K562 (cell line): ENCODE data around the gene LIN9. TPM values are rescaled to one million over a fixed set of nuclear protein-coding genes. Genes with fewer than 3 reads are reported as not detected.

ENCODE experiments used
- ATF7 ChIP-seq: fragments of 450-650 bp; IDR thresholded peaks from 2 replicates; pipeline ENCODE4 v1.7.1; 2014; ENCODE audit warnings: mild to moderate bottlenecking, moderate library complexity
- BDP1 ChIP-seq: IDR thresholded peaks from 3 replicates; pipeline ENCODE4 v1.6.1; 2011; ENCODE audit not compliant: insufficient read length, insufficient read depth
- ETS1 ChIP-seq: conservative IDR thresholded peaks from 2 replicates; pipeline ENCODE4 v1.6.1; 2011; ENCODE audit warnings: low read depth, mild to moderate bottlenecking, low read length; ENCODE audit not compliant: control insufficient read depth
- FOXP4 ChIP-seq: sonication (generic); formaldehyde crosslinking; IDR thresholded peaks from 2 replicates; pipeline ENCODE4 v1.8.0; 2022; ENCODE audit warnings: mild to moderate bottlenecking, missing genetic modification reagents, borderline replicate concordance
- GABPA ChIP-seq: fragments of 200-800 bp; sonication (Bioruptor generic); conservative IDR thresholded peaks from 2 replicates; pipeline ENCODE4 v1.6.1; 2016; ENCODE audit warnings: low read depth, missing genetic modification characterization, missing compliant biosample characterization
- GTF3C2 ChIP-seq: IDR thresholded peaks from 3 replicates; pipeline ENCODE4 v1.6.1; 2011; ENCODE audit warnings: borderline replicate concordance, mild to moderate bottlenecking, moderate library complexity; ENCODE audit not compliant: insufficient read length; ENCODE audit errors: extremely low read depth
- MITF ChIP-seq: IDR thresholded peaks from 2 replicates; pipeline ENCODE4 v1.6.1; 2014; ENCODE audit warnings: antibody characterized with exemption
- NR1H2 ChIP-seq: sonication (generic); formaldehyde crosslinking; IDR thresholded peaks from 2 replicates; pipeline ENCODE4 v1.4.0; 2020; ENCODE audit warnings: mild to moderate bottlenecking, missing genetic modification reagents
- NR3C1 ChIP-seq: sonication (generic); formaldehyde crosslinking; IDR thresholded peaks from 2 replicates; pipeline ENCODE4 v1.8.1; 2022; ENCODE audit warnings: missing genetic modification reagents
- NR4A1 ChIP-seq, 2 experiments: fragments of 250-450 bp in 1 of 2; fragments of 450-650 bp in 1 of 2; sonication (Bioruptor Pico) in 1 of 2; IDR thresholded peaks; 2 replicates each; pipeline versions ENCODE4 v1.4.0 to v1.6.1; 2016 to 2020; ENCODE audit warnings: mild to moderate bottlenecking in 2 of 2, missing compliant biosample characterization in 1 of 2, missing genetic modification characterization in 1 of 2, moderate library complexity in 1 of 2
- PML ChIP-seq: IDR thresholded peaks from 2 replicates; pipeline ENCODE4 v1.6.1; 2012; ENCODE audit warnings: low read length, inconsistent platforms
- POLR2G ChIP-seq: fragments of 200-400 bp; formaldehyde crosslinking; IDR thresholded peaks from 2 replicates; pipeline ENCODE4 v1.6.1; 2017; ENCODE audit warnings: low read depth, mild to moderate bottlenecking, antibody characterized with exemption, low read length, moderate library complexity
- PRPF4 ChIP-seq: fragments of 200-400 bp; formaldehyde crosslinking; IDR thresholded peaks from one replicate; pipeline ENCODE4 v1.6.1; 2017; ENCODE audit warnings: low read length, low read depth, mild to moderate bottlenecking; ENCODE audit not compliant: insufficient read depth, poor library complexity, severe bottlenecking
- RAD51 ChIP-seq: fragments of 450-650 bp; IDR thresholded peaks from 2 replicates; pipeline ENCODE4 v1.7.1; 2016; ENCODE audit warnings: low read depth, mild to moderate bottlenecking, borderline replicate concordance
- STAT5B ChIP-seq: fragments of 250-450 bp; sonication (Bioruptor Pico); IDR thresholded peaks from 2 replicates; pipeline ENCODE4 v1.8.0; 2021; ENCODE audit warnings: mild to moderate bottlenecking, inconsistent platforms
- TCF3 ChIP-seq: sonication (generic); formaldehyde crosslinking; IDR thresholded peaks from 2 replicates; pipeline ENCODE4 v1.4.0; 2020; ENCODE audit warnings: mild to moderate bottlenecking, missing genetic modification reagents
- TRIM24 ChIP-seq, 2 experiments: fragments of 450-650 bp; IDR thresholded peaks; 2 replicates each; pipeline ENCODE4 v1.6.1; 2016
- ZNF184 ChIP-seq: sonication (generic); formaldehyde crosslinking; IDR thresholded peaks from 2 replicates; pipeline ENCODE4 v1.5.0; 2020; ENCODE audit warnings: missing genetic modification reagents
- ZNF224 ChIP-seq: sonication (generic); formaldehyde crosslinking; IDR thresholded peaks from 2 replicates; pipeline ENCODE4 v1.8.0; 2022; ENCODE audit warnings: mild to moderate bottlenecking, missing genetic modification reagents
- polyA plus RNA-seq, 8 experiments: library from polyadenylated mRNA; depleted of rRNA in 4 of 8; stranded (reverse) in 5 of 8; unstranded in 3 of 8; fragments of >200 nt; fragmentation: Nextera tagmentation in 2 of 8; fragmentation: Illumina TruSeq in 1 of 8; extraction: Ambion mirVana in 2 of 8; extraction: Trizol in 1 of 8; gene quantifications; 2 replicates each; pipeline versions ENCODE4 v1.2.1 to v1.2.3, GENCODE V29; 2011 to 2014; ENCODE audit warnings: inconsistent platforms in 1 of 8, missing spikeins in 1 of 8
- total RNA-seq, 7 experiments: library from RNA; depleted of rRNA in 6 of 7; stranded (reverse); fragments of >200 nt in 6 of 7; fragmentation: Illumina TruSeq in 2 of 7; extraction: Trizol in 2 of 7; gene quantifications; 2 replicates each; pipeline versions ENCODE4 v1.2.1 to v1.2.3, GENCODE V29; 2011 to 2021; ENCODE audit warnings: low replicate concordance in 1 of 7

Gene LIN9
- total and polyA plus RNA-seq, 9 of the 15 experiments (the other 6 are each of a cell fraction or from before 2014, with no cell fraction given): 18.8 to 33.0 (median 25.5) TPM

GRCh38 chr1:226186124-226187018, 122.6 kb downstream of the LIN9 start, which contains the start of gene ACBD3 (continued):
- peak; percentile 100 for TF ChIP-seq POLR2G
- TF ChIP-seq MITF: no peak
- TF ChIP-seq RAD51: no peak
- no peak for TF ChIP-seq GTF3C2
- no peak for TF ChIP-seq PRPF4
- TF ChIP-seq ZNF184 (CRISPR knock-in tag): no peak
- TF ChIP-seq NR4A1 (CRISPR knock-in tag; IDR thresholded peaks at IDR 0.05): peak; percentile 89; the same call in 1 of the 2 replicates
- TF ChIP-seq NR4A1 (tag; IDR thresholded peaks at IDR 0.05): 0 out of 2 replicates have a peak, but pooled peaks have one; percentile 35
- no peak for TF ChIP-seq STAT5B (CRISPR knock-in tag)
- no peak for TF ChIP-seq NR3C1 (CRISPR knock-in tag)
- peak; percentile 98 for TF ChIP-seq GABPA
- peak; percentile 28; the same call in 1 of the 2 replicates for TF ChIP-seq TCF3 (CRISPR knock-in tag)
- no peak for TF ChIP-seq ZNF224
- peak in 1 of 2 experiments; percentile 43; a peak in 2 of 4 replicates for TF ChIP-seq TRIM24 (IDR thresholded peaks at IDR 0.05)
- 0 out of 2 replicates have a peak, but pooled peaks have one; percentile 24 for TF ChIP-seq FOXP4 (CRISPR knock-in tag)
- no peak for TF ChIP-seq NR1H2
- TF ChIP-seq ETS1: peak; percentile 84
- peak; percentile 77 for TF ChIP-seq ATF7
- peak; percentile 81 for TF ChIP-seq PML
- TF ChIP-seq BDP1: no peak
